RWPE2 (cell line): ENCODE data around the gene HHAT.

ENCODE experiments used
- ATAC-seq: fragments of 200-7000 bp; cut with Tn5 transposase; 3 replicates; pipeline ENCODE4 v1.9.1; 2021; ENCODE audit warnings: low read depth
- DNase-seq: peaks from one replicate; pipeline ENCODE4 v3.0.0-alpha.2; 2020; ENCODE audit warnings: low spot score
- H3K27ac ChIP-seq: fragments of 450-650 bp; 2 replicates; pipeline ENCODE4 v1.5.1; 2017; ENCODE audit warnings: mild to moderate bottlenecking; ENCODE audit not compliant: poor library complexity, severe bottlenecking
- H3K27me3 ChIP-seq: fragments of 250-450 bp; sonication (Bioruptor Pico); 2 replicates; pipeline ENCODE4 v1.5.1; 2021; ENCODE audit warnings: mild to moderate bottlenecking, moderate library complexity; ENCODE audit not compliant: insufficient read depth, poor library complexity, severe bottlenecking
- H3K36me3 ChIP-seq: fragments of 250-450 bp; sonication (Bioruptor Pico); 2 replicates; pipeline ENCODE4 v1.5.1; 2020; ENCODE audit warnings: low read depth, mild to moderate bottlenecking, moderate library complexity
- H3K4me1 ChIP-seq: fragments of 250-450 bp; sonication (Bioruptor Pico); 2 replicates; pipeline ENCODE4 v1.5.1; 2021; ENCODE audit warnings: mild to moderate bottlenecking, moderate library complexity; ENCODE audit not compliant: insufficient read depth, poor library complexity, severe bottlenecking
- H3K4me3 ChIP-seq: fragments of 250-450 bp; sonication (Bioruptor Pico); 2 replicates; pipeline ENCODE4 v1.5.1; 2021; ENCODE audit warnings: mild to moderate bottlenecking, moderate library complexity; ENCODE audit not compliant: severe bottlenecking
- H3K9me3 ChIP-seq: fragments of 250-450 bp; sonication (Bioruptor Pico); 2 replicates; pipeline ENCODE4 v1.5.1; 2021; ENCODE audit warnings: mild to moderate bottlenecking, moderate library complexity; ENCODE audit not compliant: severe bottlenecking
- TF ChIP-seq, protein P1 (sequence below): fragments of 450-650 bp; IDR thresholded peaks from one replicate; pipeline ENCODE4 v1.5.1; 2017; ENCODE audit warnings: mild to moderate bottlenecking, moderate library complexity; ENCODE audit not compliant: poor library complexity, severe bottlenecking

HHAT gene

DNA sequence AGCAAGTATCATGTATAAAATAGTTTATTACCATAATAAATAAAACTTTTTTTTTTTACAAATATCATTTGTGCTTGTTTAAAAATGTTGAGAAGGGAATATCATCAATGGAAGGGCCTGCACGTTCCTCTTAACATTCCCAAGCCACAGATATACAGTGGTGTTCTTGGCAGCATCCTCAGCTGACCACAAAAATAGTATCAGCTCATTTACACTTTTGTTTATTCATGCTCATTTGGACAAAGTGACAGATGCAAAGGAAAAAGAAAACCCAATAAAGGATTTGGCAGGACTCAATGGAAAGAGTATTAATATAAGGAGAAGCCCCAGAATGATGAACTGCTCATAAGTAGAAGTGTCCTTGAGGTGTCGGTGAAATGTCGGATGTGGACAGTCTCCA is 349.6 kb downstream of the HHAT start:
- Histone ChIP-seq H3K27me3 (no peaks in the 10 kb centered on the region), H3K27ac (no peak overlapping the region), H3K4me1 (no peaks in the 10 kb centered on the region), H3K9me3 (no peaks in the 10 kb centered on the region), H3K4me3 (no peak overlapping the region), H3K36me3 (no peaks in the 10 kb centered on the region)
- DNase-seq (no peak), ATAC-seq (no peak)
- TF ChIP-seq, protein P1, sequence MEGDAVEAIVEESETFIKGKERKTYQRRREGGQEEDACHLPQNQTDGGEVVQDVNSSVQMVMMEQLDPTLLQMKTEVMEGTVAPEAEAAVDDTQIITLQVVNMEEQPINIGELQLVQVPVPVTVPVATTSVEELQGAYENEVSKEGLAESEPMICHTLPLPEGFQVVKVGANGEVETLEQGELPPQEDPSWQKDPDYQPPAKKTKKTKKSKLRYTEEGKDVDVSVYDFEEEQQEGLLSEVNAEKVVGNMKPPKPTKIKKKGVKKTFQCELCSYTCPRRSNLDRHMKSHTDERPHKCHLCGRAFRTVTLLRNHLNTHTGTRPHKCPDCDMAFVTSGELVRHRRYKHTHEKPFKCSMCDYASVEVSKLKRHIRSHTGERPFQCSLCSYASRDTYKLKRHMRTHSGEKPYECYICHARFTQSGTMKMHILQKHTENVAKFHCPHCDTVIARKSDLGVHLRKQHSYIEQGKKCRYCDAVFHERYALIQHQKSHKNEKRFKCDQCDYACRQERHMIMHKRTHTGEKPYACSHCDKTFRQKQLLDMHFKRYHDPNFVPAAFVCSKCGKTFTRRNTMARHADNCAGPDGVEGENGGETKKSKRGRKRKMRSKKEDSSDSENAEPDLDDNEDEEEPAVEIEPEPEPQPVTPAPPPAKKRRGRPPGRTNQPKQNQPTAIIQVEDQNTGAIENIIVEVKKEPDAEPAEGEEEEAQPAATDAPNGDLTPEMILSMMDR: no peak

DNA sequence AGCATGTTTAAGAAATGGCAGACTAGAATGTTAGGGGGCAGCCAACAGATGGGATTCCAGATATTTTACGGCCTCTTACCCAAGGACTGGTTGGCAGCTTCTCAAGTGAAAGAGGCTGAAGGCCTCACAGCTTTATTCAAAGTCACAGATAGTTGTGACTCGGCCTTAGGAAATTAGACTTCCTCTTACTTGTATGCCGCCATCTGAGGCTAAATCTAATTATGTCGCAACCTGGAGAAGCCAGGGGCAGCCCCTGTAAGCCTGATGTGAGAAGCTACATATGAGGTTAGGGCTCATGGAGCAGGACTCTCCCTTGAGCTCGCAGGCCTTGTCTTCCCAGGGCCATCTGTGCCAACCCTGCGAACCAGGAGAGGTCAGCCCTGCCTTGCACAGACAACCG is 352.5 kb downstream of the HHAT start:
- H3K4me1 ChIP-seq: no peaks in the 10 kb centered on the region
- no peaks in the 10 kb centered on the region for H3K36me3 ChIP-seq
- H3K27ac ChIP-seq: no peak overlapping the region
- DNase-seq (no peak), ATAC-seq (no peak)
- no peaks in the 10 kb centered on the region for H3K27me3 ChIP-seq
- H3K4me3 ChIP-seq: no peak overlapping the region
- TF ChIP-seq, protein P1: no peak
- H3K9me3 ChIP-seq: no peaks in the 10 kb centered on the region

DNA sequence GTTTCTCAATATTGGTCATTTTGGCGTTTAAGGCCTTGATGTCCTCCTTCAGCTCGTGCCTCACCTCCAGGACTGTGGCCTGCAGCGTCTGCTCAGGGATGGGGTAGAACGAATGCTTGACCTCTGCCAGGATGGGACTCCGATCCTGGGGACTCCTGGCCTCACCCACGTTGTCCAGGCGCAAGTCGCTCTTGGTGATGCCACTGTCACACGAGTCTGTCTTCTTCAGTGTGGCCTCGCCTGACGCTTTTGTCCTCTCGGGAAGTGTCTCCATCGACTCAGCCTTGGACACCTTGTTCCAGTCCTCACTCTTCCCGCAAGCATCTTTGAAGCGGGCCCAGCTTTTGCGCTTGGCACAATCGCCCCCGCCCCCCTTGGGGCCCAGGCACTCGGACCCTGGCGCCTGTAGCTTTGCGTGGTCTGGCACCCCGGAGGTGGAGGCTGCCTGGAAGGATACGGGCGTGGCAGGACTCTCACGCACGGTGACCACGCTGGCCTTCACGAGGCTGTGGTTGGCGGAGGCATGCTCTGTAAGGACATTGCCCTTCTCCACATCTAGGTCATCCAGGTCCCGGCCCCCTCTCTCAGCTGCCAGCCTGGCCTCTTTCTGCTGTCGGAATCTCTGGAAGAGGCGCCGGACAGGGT is 354.8 kb downstream of the HHAT start:
- H3K27me3 ChIP-seq: no peaks in the 10 kb centered on the region
- no peak for ATAC-seq

DNA sequence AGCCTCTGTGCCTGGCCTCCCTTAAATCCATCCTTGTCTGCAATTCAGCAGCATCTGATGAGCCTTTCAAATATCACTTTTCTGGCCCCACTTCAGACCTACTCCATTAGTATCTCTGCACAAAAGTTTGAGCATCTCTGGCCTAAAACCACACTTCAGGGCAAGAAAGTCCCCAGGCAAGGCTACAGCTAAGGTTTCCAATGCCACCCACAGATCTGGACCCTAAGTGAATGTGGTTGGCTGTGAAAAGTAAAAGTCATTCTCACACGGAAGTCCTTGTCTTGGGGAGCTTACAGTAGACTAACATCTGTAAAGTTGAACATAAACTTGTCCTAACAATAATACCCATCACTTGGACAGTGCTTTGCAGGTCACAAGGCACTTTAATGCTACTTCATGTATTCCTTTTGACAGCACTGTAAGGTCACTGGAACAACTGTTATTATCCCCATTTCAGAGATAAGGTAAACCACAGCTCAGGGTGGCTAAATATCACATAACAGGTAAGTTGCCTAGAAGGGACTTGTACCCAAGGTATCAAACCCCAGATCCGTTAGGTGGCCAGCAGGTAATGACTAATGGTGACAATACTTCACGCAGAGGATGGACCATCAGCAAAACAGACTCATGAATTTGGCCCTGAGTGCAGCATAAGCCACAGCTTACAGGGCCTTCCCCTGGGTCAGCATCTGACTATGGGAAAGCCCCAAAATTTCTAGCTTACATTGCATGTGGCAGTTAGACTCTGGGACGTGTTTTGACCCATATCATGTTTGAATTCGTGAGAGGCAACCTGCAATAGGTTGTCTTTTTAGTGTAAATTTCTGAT is 356.0 kb downstream of the HHAT start:
- no peak overlapping the region for H3K27ac ChIP-seq
- no peak for ATAC-seq
- no peaks in the 10 kb centered on the region for H3K9me3 ChIP-seq
- no peak overlapping the region for H3K4me3 ChIP-seq
- no peaks in the 10 kb centered on the region for H3K27me3 ChIP-seq
- H3K4me1 ChIP-seq: no peaks in the 10 kb centered on the region
- DNase-seq: no peak
- TF ChIP-seq, protein P1: no peak
- no peaks in the 10 kb centered on the region for H3K36me3 ChIP-seq

More for the DNA sequence above, 354.8 kb downstream of the HHAT start:
- no peaks in the 10 kb centered on the region for H3K4me1 ChIP-seq
- no peak overlapping the region for H3K27ac ChIP-seq
- no peaks in the 10 kb centered on the region for H3K36me3 ChIP-seq
- H3K4me3 ChIP-seq: no peak overlapping the region
- TF ChIP-seq, protein P1: no peak
- no peaks in the 10 kb centered on the region for H3K9me3 ChIP-seq
- DNase-seq: no peak

DNA sequence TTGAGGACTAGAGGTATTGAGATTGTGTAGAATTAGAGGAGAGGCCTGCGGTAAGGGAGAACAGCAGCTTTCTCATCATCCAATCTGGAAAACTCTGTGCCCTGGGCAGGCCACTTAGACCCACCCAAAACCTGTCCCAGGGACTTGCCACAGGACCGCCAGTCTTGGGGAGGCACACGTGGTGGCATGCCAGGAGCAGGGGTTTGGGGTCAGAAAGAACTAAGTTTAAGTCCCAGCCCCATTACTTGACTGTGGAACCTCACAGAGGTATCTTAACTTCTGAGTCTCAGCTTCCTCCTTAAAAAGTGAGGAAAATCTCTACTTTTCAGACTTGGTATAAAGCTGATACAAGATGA is 356.6 kb downstream of the HHAT start:
- Histone ChIP-seq H3K36me3 (no peaks in the 10 kb centered on the region), H3K4me1 (no peaks in the 10 kb centered on the region), H3K4me3 (no peak overlapping the region), H3K27ac (no peak overlapping the region), H3K27me3 (no peaks in the 10 kb centered on the region), H3K9me3 (no peaks in the 10 kb centered on the region)
- TF ChIP-seq, protein P1: no peak
- DNase-seq (no peak), ATAC-seq (no peak)
